Upper lobe of left lung (tissue), 4 donors: ENCODE data around the gene INPP5E.

Source experiments
- EP300 ChIP-seq, 4 donors: sonication (generic); formaldehyde crosslinking; IDR thresholded peaks; one replicate each; pipeline ENCODE4 v1.5.1; 2017; ENCODE audit warnings: antibody characterized with exemption in 4 of 4, control low read depth in 2 of 4
- POLR2A ChIP-seq, 4 donors: fragments of 450-650 bp; IDR thresholded peaks; one replicate each; pipeline ENCODE4 v1.5.1; 2016 to 2017; ENCODE audit warnings: antibody characterized with exemption in 4 of 4, mild to moderate bottlenecking in 2 of 4
- POLR2AphosphoS5 ChIP-seq, 2 donors: sonication (generic); formaldehyde crosslinking; IDR thresholded peaks; one replicate each; pipeline ENCODE4 v1.5.1; 2017; ENCODE audit warnings: antibody characterized with exemption in 2 of 2
- TF ChIP-seq, protein P1 (sequence below), 6 experiments: fragments of 450-650 bp in 4 of 6; fragments of 200-600 bp in 2 of 6; sonication (generic) in 2 of 6; IDR thresholded peaks; one replicate each; pipeline ENCODE4 v1.5.1; 2016 to 2019; ENCODE audit warnings: antibody characterized with exemption in 6 of 6

- no peak for TF ChIP-seq POLR2A (IDR thresholded peaks at IDR 0.05)
- TF ChIP-seq, protein P1, sequence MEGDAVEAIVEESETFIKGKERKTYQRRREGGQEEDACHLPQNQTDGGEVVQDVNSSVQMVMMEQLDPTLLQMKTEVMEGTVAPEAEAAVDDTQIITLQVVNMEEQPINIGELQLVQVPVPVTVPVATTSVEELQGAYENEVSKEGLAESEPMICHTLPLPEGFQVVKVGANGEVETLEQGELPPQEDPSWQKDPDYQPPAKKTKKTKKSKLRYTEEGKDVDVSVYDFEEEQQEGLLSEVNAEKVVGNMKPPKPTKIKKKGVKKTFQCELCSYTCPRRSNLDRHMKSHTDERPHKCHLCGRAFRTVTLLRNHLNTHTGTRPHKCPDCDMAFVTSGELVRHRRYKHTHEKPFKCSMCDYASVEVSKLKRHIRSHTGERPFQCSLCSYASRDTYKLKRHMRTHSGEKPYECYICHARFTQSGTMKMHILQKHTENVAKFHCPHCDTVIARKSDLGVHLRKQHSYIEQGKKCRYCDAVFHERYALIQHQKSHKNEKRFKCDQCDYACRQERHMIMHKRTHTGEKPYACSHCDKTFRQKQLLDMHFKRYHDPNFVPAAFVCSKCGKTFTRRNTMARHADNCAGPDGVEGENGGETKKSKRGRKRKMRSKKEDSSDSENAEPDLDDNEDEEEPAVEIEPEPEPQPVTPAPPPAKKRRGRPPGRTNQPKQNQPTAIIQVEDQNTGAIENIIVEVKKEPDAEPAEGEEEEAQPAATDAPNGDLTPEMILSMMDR (IDR thresholded peaks at IDR 0.05): no peak
- TF ChIP-seq POLR2AphosphoS5 (IDR thresholded peaks at IDR 0.05): no peak
- TF ChIP-seq EP300 (IDR thresholded peaks at IDR 0.05): no peak
These were observed 17.9 kb downstream of the INPP5E start for GRCh38 chr9:136421791-136422190.
